GM12864 (cell line): Measurements from ENCODE around the gene APOL2.

ENCODE experiments used
- DNase-seq: peaks from one replicate; pipeline ENCODE4 v3.0.0-alpha.2; 2011; ENCODE audit warnings: low read depth
- H3K4me3 ChIP-seq: 2 replicates; pipeline ENCODE4 v1.5.1; 2011; ENCODE audit warnings: mild to moderate bottlenecking, low read depth, low read length, control low read depth
- TF ChIP-seq, protein P1 (sequence below): IDR thresholded peaks from 2 replicates; pipeline ENCODE4 v1.5.1; 2011; ENCODE audit warnings: low read depth, mild to moderate bottlenecking, moderate library complexity, low read length, control low read depth, inconsistent platforms; ENCODE audit errors: missing control alignments

The APOL2 gene

DNA sequence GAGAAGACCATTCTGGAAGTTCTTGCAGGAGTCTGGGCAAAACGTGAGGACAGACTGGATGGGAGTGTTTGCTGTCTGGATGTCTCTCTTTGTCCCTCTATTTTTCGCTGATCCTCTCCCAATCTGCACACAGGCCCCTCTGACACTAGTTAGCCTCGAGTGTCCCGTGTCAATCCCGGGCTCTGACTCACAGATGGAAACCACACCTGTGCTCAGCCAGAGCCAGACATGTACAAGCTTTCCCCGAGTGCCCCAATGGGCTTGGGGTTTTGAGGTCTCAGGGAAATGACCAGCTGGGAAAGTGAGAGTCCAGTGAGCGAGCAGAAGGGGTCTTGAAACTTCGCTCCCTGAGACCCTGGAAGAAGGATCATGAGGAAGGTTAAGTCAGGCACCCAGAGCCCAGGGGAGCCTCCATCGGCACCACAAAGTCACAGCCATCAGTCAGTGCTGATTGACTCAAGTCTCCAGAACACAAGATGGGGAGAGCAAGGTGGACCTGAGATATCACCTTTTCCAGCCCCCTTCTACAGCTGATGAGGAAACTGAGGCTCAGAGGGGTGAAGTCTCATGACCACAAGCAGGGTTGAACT is 13.9 kb downstream of the APOL2 start:
- H3K4me3 ChIP-seq, result no peak overlapping the region
- TF ChIP-seq, protein P1, sequence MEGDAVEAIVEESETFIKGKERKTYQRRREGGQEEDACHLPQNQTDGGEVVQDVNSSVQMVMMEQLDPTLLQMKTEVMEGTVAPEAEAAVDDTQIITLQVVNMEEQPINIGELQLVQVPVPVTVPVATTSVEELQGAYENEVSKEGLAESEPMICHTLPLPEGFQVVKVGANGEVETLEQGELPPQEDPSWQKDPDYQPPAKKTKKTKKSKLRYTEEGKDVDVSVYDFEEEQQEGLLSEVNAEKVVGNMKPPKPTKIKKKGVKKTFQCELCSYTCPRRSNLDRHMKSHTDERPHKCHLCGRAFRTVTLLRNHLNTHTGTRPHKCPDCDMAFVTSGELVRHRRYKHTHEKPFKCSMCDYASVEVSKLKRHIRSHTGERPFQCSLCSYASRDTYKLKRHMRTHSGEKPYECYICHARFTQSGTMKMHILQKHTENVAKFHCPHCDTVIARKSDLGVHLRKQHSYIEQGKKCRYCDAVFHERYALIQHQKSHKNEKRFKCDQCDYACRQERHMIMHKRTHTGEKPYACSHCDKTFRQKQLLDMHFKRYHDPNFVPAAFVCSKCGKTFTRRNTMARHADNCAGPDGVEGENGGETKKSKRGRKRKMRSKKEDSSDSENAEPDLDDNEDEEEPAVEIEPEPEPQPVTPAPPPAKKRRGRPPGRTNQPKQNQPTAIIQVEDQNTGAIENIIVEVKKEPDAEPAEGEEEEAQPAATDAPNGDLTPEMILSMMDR, result no peak
- no peak for DNase-seq

DNA sequence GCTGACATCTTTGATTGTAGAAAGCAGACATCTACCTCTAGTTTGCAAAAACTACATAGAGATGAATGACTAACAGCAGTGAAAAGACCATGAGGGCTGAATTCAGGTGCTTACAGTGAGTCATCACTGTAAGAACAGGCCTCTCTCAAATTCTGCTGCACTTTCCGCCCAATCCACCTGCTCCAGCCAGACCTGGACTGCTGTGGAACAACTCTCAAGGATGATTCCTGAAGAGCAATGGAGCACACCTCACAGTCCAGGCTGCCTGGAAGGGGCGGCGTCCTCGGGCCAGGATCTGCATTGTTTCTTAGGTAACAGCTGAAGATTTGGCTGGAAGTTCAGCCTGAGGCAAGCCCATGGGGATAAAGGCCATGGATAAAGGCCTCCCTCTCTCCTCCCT is 15.1 kb downstream of the APOL2 start:
- no peak overlapping the region for H3K4me3 ChIP-seq
- DNase-seq, result no peak
- TF ChIP-seq, protein P1, result no peak

DNA sequence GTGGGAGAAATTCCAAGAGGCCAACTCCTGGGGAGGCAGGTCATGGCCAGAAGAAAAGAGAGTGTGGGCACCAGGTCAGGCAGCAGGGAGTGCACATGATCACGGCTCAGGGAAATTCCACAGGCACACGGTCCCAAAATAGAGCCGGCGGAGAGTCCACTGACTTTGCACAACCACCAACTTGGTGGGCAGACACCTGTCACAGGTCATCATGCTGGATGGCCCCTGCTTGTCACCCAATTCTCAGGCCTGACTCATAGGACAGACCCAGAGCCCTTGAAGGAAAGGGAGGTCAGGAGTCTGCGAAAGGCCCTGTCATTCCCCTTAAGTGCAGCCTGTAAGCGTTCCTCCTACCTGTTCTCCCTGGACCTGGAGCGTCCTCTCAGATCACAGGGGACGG is 15.8 kb downstream of the APOL2 start:
- DNase-seq, result no peak
- TF ChIP-seq, protein P1, result no peak
- H3K4me3 ChIP-seq, result no peak overlapping the region

DNA sequence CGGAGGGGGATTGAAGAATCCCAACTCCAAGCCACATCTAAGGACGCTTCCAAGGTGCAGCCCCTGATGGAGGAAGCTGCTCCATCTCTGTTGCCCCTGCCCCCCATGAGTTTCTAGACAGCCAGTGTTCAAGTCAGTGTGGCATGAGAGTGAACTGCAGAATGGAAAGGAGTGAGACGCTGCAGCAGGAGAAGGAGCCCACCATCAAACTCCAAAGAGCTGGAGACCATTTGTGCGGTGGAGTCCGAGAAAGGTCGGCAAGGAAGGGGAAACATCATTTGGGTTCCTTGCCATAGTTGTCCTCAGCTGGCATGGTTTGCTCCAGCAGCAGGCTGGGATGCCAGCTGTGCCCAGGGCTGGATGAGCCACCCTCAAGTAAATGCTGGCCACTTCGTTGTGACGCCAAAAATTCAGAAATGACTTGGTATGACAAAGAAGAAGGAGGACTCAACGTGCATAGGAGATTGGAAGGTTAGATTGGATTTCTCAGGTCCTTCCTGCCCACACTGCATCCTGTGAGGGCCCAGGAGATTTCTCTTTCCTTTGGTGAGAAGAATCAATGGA is 16.4 kb downstream of the APOL2 start:
- no peak overlapping the region for H3K4me3 ChIP-seq
- TF ChIP-seq, protein P1, result no peak
- no peak for DNase-seq

DNA sequence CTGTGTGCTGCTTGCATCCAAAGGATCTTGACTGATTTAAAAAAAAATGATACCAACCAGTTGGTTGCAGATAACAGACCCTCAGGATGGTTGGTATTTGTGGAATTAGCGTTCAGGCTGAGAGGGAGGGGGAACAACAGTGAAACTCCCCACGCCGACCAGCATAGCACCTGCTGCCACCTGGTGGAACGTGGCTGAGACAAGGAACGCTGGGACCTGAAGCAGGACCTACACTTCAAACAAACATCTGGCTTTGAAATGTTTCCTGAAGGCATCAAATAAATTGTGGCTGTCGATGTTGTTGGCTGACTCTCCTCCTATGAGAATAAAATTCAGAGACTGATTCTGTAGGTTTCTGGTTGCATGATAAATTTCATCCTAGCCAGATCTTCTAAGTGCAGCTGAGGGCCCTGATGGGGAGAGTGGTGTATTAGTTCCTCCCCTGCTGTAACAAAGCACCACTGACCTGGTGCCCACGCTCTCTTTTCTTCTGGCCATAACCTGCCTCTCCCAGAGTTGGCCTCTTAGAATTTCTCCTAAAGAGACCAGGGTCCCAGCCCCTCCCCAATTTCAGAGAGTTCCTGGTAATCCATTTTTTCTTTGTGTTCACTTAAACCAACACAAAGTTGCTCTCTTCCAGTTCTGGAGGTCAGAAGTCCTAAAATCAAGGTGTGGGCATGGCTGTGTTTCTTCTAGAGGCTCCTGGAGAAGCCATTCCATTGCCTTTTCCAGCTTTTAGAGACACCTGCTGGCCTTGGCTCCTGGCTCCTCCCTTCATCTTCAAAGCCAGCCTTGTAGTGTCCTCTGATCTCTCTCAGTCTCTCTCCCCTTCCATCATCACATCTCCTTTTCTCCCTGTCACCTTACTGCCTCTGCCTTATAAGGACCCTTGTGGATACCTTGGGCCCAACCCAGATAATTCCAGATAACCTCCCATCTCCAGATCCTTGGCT is 17.3 kb downstream of the APOL2 start:
- DNase-seq, result no peak
- no peak overlapping the region for H3K4me3 ChIP-seq
- TF ChIP-seq, protein P1, result peak; percentile 86

DNA sequence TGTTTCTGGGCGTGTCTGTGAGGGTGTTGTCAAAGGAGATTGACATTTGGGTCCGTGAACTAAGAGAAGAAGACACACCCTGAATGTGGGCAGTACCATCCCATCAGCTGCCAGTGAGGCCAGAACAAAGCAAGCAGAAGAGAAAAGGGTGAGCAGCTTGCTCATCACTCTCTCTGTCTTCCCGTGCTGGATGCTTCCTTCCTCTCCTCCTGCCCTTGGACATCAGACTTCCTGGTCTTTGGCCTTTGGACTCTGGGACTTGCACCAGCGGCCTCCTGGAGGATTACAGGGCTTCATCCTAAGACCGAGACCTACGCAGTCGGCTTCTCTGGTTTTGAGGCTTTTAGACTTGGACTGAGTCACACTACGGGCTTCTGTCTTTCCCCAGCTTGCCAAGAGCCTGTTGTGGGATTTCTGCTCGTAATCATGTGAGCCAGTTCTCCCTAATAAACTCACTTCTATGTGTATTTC is 18.8 kb downstream of the APOL2 start:
- H3K4me3 ChIP-seq, result no peak overlapping the region
- TF ChIP-seq, protein P1, result no peak
- no peak for DNase-seq
